Lower leg skin (tissue), 4 donors: Measurements from ENCODE around the gene ITPKB. TPM values are rescaled to one million over a fixed set of nuclear protein-coding genes. Genes with fewer than 3 reads are reported as not detected.
"Not testable (repeated sequence)": the region's sequence is repeated elsewhere in the genome, so short reads cannot be mapped to it uniquely, and the experiment has no call there.

Experiments used
- DNase-seq, 2 donors: peaks; one replicate each; pipeline ENCODE4 v3.0.0-alpha.2; 2019; ENCODE audit warnings: low spot score in 2 of 2
- H3K4me3 ChIP-seq: fragments of 200-600 bp; sonication (generic); 2 replicates; pipeline ENCODE4 v1.5.1; 2017; ENCODE audit warnings: mild to moderate bottlenecking, low read depth; ENCODE audit not compliant: poor library complexity, severe bottlenecking
- POLR2A ChIP-seq, 2 donors: fragments of 450-650 bp; IDR thresholded peaks; one replicate each; pipeline ENCODE4 v1.6.1; 2016 to 2017; ENCODE audit warnings: antibody characterized with exemption in 2 of 2, mild to moderate bottlenecking in 1 of 2, moderate library complexity in 1 of 2
- WGBS, 2 donors: methylation state at CpG; one replicate each; pipeline ENCODE4 v1.1.5; 2018; 5-methylcytosine and 5-hydroxymethylcytosine counted together
- intact Hi-C: fragments of 100-400 bp; cut with DNase I; formaldehyde crosslinking; loops from one replicate; pipeline ENCODE4 v1.15.0; 2023; ENCODE audit warnings: low total_unique reads
- total RNA-seq, 4 donors: library from RNA; depleted of rRNA; stranded (reverse); fragments of >200 nt; gene quantifications; one replicate each; pipeline ENCODE4 v1.1.0, GENCODE V29; 2016
- TF ChIP-seq, protein P1 (sequence below), 3 donors: fragments of 450-650 bp; IDR thresholded peaks; one replicate each; pipeline ENCODE4 v1.5.1; 2016; ENCODE audit warnings: antibody characterized with exemption in 3 of 3, mild to moderate bottlenecking in 3 of 3, moderate library complexity in 2 of 3

The ITPKB gene
- total RNA-seq, 4 donors from 2014 or later, result 39.3 to 57.2 (median 44.1) TPM

DNA sequence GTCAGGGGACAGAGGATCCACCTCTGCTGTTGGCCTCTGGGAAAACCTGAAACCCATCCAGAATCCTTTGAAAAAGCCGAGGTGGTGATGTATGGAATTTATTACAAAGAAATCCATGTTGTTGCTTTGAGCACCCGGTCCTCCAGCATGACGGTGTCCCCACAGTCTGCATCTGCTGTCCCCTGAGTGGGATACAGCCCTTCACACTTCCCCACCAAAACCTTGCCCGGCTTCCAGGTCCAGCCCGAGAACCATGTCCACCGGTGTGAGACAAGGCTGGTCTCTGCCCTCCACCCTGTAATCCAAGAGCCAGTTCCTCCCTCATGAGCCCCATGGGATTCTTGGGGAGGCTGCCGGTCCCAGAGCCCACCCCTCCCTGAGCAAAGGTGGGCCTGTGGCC lies 120.1 kb downstream of the ITPKB start:
- 77 to 85% methylated on average over 6 to 7 of the region's 7 CpGs for WGBS, 2 donors
- TF ChIP-seq, protein P1, sequence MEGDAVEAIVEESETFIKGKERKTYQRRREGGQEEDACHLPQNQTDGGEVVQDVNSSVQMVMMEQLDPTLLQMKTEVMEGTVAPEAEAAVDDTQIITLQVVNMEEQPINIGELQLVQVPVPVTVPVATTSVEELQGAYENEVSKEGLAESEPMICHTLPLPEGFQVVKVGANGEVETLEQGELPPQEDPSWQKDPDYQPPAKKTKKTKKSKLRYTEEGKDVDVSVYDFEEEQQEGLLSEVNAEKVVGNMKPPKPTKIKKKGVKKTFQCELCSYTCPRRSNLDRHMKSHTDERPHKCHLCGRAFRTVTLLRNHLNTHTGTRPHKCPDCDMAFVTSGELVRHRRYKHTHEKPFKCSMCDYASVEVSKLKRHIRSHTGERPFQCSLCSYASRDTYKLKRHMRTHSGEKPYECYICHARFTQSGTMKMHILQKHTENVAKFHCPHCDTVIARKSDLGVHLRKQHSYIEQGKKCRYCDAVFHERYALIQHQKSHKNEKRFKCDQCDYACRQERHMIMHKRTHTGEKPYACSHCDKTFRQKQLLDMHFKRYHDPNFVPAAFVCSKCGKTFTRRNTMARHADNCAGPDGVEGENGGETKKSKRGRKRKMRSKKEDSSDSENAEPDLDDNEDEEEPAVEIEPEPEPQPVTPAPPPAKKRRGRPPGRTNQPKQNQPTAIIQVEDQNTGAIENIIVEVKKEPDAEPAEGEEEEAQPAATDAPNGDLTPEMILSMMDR (IDR thresholded peaks at IDR 0.05), result no peak
- TF ChIP-seq POLR2A (IDR thresholded peaks at IDR 0.05), result no peak
- intact Hi-C loops, result no loop called here
- no peak overlapping the region for H3K4me3 ChIP-seq
- DNase-seq, result peak in 1 of 2 donors; percentile 58

DNA sequence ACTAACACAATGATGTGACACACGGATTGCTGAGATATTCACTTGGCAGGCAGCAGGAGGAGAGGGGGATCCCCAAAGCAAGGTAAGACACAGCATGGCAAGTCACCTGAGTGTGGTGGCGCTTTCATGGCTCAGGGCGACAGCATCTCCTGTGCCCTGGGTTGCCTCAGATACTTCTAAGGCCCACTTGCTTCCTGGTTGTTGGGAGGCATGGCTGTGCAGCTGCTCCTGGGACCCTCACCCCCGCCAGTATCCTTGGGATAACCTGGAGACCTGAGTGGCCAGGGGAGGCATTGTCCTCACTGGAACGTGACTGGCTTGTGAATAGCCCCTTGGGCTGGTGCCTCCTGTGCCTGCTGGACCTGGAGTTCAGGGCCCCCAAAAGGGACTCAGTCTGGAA lies 120.7 kb downstream of the ITPKB start:
- 69 to 90% methylated on average over 4 to 5 of the region's 5 CpGs for WGBS, 2 donors
- intact Hi-C loops, result no loop called here
- TF ChIP-seq POLR2A (IDR thresholded peaks at IDR 0.05), result no peak
- TF ChIP-seq, protein P1 (IDR thresholded peaks at IDR 0.05), result no peak
- peak in 1 of 2 donors; percentile 63 for DNase-seq
- H3K4me3 ChIP-seq, result no peak overlapping the region

DNA sequence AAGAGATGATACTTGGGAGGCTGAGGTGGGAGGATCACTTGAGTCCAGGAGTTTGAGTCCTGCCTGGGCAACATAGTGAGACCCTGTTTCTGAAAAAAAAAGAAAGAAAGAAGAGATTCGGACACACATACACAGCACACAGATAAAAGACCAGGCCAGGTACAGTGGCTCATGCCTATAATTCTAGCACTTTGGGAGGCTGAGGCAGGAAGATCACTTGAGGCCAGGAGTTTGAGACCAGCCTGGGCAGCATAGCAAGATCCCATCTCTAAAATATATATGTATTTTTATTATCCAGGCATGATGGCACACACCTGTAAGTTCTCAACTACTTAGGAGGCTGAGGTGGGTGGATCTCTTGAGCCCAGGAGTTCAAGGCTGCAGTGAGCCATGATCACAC lies 121.4 kb downstream of the ITPKB start:
- WGBS, 2 donors, result 96 to 100% methylated on average over 1 of the region's 1 CpG
- intact Hi-C loops, H3K4me3 ChIP-seq: not testable (repeated sequence)
- peak in 1 of 2 donors; percentile 25 for DNase-seq

DNA sequence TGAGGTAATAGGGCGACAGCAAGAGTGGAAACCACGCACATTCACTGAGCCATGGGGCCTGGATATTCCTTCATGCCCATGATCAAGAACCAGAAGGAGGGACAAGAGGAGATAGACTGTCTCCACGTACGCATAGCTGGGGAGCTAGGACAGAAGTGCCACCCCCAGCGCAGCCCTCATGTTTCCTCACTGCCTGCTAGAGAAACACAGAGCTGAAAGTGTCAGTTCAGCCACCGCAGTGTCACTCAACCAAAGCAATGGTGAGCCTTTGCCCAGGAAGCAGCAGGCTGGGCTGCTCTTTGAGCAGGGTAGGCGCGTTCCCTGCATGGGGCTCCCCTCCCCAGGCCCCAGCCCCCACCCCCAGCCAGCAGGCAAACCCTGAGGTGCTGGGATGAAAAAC lies 122.0 kb downstream of the ITPKB start:
- 87 to 98% methylated on average over 8 of the region's 8 CpGs for WGBS, 2 donors
- TF ChIP-seq, protein P1 (IDR thresholded peaks at IDR 0.05), result no peak
- no peak for TF ChIP-seq POLR2A (IDR thresholded peaks at IDR 0.05)

DNA sequence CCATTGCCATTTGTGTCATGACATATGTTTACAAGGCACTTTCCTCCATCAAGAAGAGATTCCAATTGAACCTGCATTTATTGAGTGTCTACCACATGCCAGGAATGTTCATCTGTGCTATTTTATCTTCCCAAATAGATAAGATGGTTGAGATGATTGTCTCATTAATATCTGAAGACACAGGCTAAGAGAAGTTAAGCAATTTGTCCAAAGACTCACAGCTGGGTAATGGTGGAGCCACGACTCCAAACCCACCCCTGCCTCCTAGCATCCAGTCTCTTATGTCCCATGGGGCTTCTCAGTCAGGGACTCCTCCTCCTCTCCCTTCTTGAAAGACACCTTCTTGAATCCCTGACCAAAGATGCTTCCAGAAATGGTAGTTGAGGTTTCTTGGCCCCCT lies 122.4 kb downstream of the ITPKB start:
- WGBS, 2 donors, result 67 to 84% methylated on average over 1 of the region's 1 CpG
- peak in 1 of 2 donors; percentile 58 for DNase-seq
- intact Hi-C loops, result no loop called here
- H3K4me3 ChIP-seq, result no peak overlapping the region
- TF ChIP-seq, protein P1 (IDR thresholded peaks at IDR 0.05), result no peak
- no peak for TF ChIP-seq POLR2A (IDR thresholded peaks at IDR 0.05)

More for the DNA sequence above, 122.0 kb downstream of the ITPKB start:
- intact Hi-C loops, result no loop called here
- DNase-seq, result peak in 1 of 2 donors; percentile 68
- H3K4me3 ChIP-seq, result no peak overlapping the region

DNA sequence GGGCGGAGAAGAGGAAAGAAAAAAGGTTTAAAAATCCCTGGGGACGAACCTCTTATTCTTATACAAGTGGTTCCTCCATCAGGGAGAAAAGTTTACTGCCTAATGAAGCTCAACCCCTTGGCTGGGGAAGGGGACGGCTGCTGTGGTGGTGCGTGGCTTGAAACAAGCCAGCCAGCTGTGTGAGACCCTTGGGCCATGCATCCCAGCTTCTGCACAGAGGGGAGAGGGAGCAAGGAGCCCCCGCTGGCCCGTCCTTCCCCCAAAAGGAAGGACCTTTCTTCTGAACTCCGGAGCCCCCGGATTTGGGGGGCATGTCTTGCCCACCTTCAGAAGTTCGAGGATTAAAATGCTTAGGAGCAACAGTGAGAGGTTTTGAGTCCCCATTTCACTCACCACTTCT lies 123.2 kb downstream of the ITPKB start:
- intact Hi-C loops, result no loop called here
- no peak overlapping the region for H3K4me3 ChIP-seq
- DNase-seq, result peak in 1 of 2 donors; percentile 72
- WGBS, 2 donors, result 85 to 88% methylated on average over 9 of the region's 9 CpGs
- TF ChIP-seq, protein P1 (IDR thresholded peaks at IDR 0.05), result no peak
- TF ChIP-seq POLR2A (IDR thresholded peaks at IDR 0.05), result no peak

DNA sequence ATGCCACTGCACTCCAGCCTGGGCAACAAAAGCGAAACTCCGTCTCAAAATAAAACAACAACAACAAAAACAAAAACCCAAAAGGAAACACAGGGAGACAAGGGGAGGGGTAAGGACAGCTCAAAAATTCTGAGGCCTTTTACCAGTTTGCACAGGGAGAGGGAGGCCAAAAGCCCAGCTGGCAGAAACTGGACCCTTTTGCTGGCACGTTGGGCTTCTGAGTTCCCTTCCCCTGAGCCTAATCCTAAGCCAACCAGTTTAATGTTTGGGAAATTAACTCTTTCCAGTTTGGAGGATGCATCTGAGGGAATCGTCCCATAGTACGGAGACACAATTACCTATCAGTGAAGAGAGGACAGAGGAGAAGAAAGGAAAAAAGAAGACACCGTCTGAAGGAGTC lies 127.1 kb downstream of the ITPKB start:
- intact Hi-C loops, H3K4me3 ChIP-seq, DNase-seq: not testable (repeated sequence)
- WGBS, 2 donors, result 83 to 85% methylated on average over 6 of the region's 6 CpGs
